Hematopoietic multipotent progenitor cell (in vitro differentiated cells): ENCODE results near the gene ATG3. TPM values are rescaled to one million over a fixed set of nuclear protein-coding genes. Genes with fewer than 3 reads are reported as not detected.
"Not testable (repeated sequence)": the region's sequence is repeated elsewhere in the genome, so short reads cannot be mapped to it uniquely, and the experiment has no call there.

Experiments
- DNase-seq, 3 donors: peaks; one replicate each; pipeline ENCODE4 v3.0.0-alpha.2; 2011 to 2015; ENCODE audit warnings: low read depth in 2 of 3, low spot score in 2 of 3
- total RNA-seq: library from RNA; depleted of rRNA; stranded (reverse); fragments of >200 nt; gene quantifications from one replicate; pipeline ENCODE4 v1.2.3, GENCODE V29; 2012

The ATG3 gene
- total RNA-seq, 1 donor: 46.0 TPM

DNA sequence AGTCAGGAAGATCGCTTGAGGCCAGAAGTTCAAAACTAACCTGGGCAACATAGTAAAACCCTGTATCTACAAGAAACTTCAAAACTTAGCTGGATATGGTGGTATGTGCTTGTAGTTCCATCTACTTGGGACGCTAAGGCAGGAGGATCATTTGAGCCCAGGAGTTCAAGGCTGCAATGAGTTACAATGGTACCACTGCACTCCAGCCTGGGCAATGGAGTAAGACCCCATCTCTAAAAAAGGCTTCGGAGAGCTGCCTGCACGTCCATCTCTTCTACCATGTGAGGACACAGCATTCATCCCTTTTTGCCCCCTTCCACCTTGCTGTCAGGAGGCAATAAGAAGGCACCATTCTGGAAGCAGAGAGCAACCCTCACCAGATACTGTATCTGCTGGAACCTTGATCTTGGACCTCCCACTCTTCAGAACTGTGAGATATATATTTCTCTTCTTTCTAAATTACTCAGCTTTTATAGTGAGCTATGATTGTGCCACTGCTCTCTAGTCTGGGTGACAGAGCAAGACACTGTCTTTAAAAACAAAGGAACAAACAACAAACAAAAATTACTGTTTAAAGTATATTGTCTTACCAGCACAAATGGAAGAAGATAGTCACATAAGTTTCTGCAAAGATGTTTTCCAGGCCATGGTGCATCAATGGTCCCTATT, 58.3 kb downstream of the ATG3 start:
- no peak for DNase-seq

DNA sequence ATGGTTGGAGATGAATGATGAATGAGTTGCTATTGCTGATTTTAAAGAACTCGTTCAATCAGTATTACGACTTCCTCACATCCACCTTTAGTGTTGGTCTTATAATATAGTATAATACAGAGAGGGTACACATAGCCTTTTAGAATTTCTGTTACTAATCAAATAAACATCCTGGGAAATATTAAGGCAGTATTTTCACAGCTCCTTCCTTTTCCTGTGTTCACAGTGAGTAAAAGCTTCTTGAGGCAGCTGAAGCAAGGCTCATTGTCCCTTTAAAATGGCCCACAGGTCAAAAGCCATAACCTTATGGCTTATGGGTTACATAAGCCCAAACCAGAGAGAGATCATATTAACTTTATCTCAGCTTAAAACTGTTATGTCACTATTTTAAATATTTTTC, 61.1 kb downstream of the ATG3 start:
- DNase-seq: no peak

DNA sequence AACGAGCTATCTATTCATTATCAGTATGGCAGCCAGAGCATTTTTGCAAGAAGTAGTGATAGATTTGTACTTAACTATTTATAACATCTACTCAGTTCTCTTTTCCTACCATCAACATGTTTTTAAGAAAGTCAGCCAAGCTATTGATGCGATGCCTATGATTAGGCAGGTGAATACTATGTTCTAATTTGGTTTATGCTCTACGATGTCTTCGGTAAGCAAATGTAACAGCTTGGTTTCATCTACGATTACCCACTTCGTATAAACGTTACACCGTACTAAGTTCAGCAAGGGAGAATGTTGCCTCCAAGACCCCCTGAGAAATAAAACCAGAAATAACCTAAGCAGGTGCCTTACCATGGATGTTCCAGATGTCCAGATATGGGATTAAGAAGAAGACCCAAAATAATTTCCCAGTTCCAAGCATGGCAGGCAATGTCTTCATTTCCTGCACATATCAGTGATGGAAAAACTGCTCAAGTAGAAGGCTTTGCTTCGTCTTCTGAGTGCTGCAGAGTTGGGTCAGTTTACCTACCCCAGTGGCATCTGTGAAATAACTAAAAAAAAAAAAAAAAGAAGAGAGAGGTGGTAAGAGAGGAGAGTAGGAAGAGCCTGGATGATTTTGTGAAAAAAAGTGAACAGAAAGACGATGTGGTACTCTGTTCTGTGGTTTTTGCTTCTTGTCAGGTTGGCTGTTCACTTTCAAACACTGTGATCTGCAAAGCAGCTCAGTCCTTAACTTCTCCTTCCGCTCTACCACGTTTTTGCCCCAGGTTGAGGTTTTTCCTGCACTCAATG, 62.6 kb downstream of the ATG3 start, which contains the start of gene BTLA:
BTLA (minus strand) TSS at position 559 of the 798 bp plus-strand sequence; CDS start at position 445, 114 bp downstream.
- DNase-seq: peak in 1 of 3 donors; percentile 33

DNA sequence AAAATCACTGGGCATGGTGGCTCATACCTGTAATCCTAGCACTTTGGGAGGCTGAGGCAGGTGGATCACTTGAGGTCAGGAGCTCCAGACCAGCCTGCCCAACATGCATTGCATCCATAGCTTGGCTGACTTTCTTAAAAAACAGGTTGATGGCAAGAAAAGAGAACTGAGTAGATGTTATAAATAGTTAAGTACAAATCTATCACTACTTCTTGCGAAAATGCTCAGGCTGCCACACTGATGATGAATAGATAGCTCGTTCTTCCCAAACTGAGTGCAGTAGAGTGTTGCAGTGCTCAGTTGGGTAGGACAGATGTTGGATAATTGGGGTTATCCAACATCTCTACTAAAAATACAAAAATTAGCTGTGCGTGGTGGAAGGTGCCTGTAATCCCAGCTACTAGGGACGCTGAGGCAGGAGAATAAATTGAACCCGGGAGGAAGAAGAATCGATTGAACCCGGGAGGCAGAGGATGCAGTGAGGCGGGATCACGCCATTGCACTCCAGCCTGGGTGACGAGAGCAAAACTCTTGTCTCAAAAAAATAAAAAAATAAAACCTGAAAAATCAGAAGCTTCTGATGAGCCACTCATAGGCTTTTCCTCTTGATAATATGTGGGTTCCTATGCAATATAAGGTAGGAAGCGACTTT, 63.7 kb downstream of the ATG3 start:
- no peak for DNase-seq

DNA sequence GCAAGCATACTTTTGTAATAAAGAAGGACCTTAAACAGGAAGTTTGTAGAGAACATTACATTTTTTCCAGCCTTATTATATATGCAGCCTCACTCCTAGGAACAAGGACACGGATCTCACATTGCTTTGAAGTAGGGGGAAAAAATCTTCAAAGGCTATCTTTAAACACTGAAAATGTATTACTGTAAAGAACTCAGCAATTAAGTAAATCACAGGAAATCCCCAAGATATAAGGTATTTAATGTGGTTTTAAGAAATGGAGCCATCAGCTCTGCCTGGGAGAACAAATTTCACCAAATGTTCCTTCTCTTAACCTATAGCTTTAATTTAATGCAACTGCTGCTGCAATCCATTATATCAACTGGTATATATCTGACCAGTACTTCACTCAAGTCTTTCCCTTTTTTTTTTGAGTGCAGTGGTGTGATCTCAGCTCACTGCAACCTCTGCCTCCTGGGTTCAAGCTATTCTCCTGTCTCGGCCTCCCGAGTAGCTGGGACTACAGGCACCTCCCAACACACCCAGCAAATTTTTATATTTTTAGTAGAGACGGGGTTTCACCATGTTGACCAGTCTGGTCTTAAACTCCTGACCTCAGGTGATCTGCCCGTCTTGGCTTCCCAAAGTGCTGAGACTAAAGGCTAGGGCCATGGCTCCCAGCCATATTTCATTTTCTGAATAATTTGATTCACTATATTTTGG, 65.2 kb downstream of the ATG3 start:
- no peak for DNase-seq

DNA sequence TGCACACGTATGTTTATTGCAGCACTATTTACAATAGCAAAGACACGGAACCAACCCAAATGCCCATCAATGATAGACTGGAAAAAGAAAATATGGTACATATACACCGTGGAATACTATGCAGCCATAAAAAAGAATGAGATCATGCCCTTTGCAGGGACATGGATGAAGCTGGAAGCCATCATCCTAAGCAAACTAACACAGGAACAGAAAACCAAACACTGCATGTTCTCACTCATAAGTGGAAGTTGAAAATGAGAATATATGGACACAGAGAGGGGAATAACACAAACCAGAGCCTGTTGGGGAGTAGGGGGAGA, 67.4 kb downstream of the ATG3 start:
- DNase-seq: not testable (repeated sequence)

DNA sequence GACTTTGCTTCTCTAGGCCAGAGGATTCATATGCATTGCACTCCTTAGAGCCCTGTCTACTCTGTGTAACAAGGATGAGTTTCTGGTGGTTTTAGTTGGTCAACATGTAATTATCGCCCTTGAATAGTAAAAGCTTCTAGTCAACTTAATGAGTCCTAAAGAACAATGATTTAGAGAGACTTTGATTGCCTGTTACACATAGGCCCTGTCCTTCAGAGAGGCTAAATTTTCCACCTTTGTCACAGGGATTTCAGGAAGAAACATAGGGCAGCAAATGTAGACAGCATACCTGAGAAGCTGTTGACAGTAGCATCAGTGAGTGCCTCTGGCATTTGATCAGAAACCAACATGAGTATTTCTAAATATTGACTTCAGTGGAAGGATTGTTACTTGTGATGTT, 69.6 kb downstream of the ATG3 start:
- no peak for DNase-seq

DNA sequence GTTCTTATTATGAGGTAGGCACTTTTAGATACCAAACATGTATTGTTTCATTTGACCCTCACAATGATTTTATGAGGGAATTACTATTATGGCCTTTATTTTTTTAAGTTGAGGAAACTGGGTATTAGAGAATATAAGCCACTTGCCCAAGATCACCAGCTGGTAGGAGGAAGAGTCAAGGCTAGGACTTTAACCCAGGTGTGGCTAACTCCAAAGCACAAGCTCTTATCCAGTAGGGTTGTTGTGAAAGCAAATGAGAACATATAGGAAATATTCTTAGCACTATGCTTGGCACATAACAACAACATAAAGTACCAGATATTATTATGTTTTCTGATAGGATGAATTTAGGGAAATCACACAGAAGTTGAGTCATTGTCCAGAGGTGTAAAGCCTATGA, 70.4 kb downstream of the ATG3 start:
- DNase-seq: no peak

DNA sequence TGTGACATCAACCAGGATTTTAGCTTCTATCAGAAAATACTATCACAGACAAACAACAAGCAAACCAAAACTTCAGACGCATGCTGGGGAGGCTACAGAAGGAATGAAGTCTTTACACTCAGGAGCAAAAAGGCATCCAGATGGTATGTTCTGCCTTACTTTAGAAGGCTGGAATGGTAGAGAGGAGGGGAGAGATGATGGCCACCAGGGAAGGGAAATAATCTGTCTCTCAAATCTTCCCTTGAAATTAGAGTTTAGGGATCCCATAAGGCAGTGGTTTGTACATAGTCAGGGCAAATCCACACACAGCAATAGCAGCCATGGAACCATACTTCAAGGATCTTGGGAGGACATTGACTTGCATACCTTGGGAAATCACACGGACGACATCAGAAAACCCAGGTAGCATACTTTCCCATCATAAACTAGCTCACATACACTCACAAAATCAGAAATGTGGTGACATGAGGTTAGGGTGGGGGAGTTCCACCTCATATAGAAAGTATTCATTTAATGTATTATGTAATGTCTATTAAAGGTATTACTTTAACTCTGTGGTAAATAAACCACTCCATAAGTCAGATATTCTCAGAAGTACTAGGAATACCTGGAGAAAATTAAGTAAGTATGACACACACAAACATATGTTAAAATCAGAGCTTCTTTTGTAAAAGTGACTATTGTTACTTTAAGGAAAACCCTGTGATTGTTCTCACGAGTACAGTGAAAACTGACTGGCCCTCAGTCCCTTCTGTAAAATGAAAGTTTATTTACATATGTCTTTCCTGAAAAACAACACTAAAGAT, 71.9 kb downstream of the ATG3 start:
- DNase-seq: no peak

DNA sequence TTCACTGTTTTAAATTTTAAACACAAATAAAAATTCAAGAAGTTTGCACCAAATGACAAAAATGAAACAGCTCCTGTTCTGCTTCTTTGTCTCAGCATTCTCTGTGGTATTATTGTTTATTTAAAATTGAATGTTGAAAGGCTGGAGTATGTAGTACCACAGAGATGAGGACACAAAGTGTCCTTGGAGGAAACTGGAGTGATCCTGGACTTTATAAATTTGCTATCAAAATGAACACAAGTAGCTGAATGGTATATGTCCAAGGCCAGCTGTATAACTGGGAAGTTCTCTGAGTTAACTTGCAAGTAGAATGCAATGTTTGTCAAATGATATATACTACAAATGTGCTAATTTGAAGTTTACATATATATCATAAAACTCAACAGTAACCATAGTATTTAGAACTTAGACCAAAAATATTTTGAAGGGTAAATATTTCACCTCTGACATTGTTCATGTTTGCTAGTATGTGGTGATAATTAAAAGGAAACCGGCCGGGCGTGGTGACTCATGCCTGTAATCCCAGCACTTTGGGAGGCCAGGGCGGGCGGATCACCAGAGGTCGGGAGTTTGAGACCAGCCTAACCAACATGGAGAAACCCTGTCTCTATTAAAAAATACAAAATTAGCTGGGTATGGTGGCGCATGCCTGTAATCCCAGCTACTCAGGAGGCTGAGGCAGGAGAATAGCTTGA, 74.8 kb downstream of the ATG3 start:
- no peak for DNase-seq

DNA sequence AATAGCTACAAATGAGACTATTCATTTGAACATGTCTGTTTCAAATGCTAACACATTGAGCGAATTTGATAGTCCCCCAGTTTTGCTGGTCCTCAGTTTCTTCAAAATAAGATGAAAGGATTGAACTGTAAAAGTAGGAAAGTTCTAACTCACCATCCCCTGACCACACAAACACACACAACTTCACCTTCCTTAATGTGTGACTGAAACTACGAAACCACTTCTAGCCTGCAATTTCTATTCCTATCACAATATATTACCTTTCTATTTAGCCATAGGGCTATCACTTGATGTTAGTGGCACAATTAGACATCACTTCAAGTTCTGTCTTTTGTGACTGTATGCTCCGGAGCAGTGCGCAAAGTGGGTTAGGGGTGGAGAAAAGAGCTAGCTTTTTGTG, 77.4 kb downstream of the ATG3 start:
- no peak for DNase-seq

DNA sequence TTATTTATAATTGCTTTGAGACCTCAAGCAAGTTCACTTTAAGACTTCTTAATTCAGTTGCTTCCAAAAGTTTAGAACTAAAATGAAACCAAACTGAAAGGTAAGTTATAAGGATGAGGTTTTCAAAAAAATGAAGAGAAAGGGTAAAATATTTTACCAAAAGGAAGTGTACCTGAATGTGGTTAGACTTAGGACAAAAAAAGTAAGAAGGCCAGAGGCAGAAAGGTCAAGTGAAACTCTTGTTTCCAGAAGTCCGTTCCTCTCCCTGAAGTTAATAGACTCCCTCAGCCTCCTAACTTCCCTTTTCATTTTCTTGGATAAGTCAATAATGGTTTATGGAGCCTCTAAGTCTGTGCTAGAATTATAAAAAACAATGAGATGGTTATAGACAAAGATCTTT, 79.1 kb downstream of the ATG3 start:
- no peak for DNase-seq

Other genes starting within 250 kb of the ATG3 start
- 12.1 TPM for gene CD200, start 228.8 kb downstream of the ATG3 start, total RNA-seq
- gene BTLA, start 62.5 kb downstream of the ATG3 start, total RNA-seq: 0.27 TPM
- 18.6 TPM for gene SLC35A5, start 83 bp upstream of the ATG3 start, total RNA-seq
- under 0.01 TPM for gene CCDC80, start 79.2 kb upstream of the ATG3 start, total RNA-seq